ENCODE measurements around the gene CHAD. TPM values are rescaled to one million over a fixed set of nuclear protein-coding genes. Genes with fewer than 3 reads are reported as not detected.
"Not testable (repeated sequence)": the region's sequence is repeated elsewhere in the genome, so short reads cannot be mapped to it uniquely, and the experiment has no call there.

Gene CHAD
- polyA plus RNA-seq, 1 donor = 5.9 TPM

- H3K27ac ChIP-seq (ENCODE audit: low read length) = no peak overlapping the region
- no peak for DNase-seq
- WGBS (ENCODE audit: insufficient coverage, low lambda C conversion rate) = 100% methylated on average over 2 of the region's 11 CpGs
- peaks cover 6% of the 10 kb centered on the region for H3K27me3 ChIP-seq (ENCODE audit: control insufficient read depth, insufficient read depth, low read length)
- H3K4me1 ChIP-seq (ENCODE audit: control insufficient read depth, insufficient read depth, low read length) = peaks cover 18% of the 10 kb centered on the region
- H3K9me3 ChIP-seq (ENCODE audit: control insufficient read depth, low read depth, low read length) = no peaks in the 10 kb centered on the region
- peaks cover 33% of the 10 kb centered on the region for H3K36me3 ChIP-seq (ENCODE audit: control insufficient read depth, insufficient read depth, low read length)
- H3K4me3 ChIP-seq (ENCODE audit: low read length) = no peak overlapping the region
Observed at GRCh38 chr17:50473901-50474300, 5.2 kb upstream of the CHAD start.

GRCh38 chr17:50472761-50473161, 4.1 kb upstream of the CHAD start:
- not testable (repeated sequence) for DNase-seq; H3K27ac ChIP-seq (ENCODE audit: low read length); H3K4me3 ChIP-seq (ENCODE audit: low read length); H3K9me3 ChIP-seq (ENCODE audit: control insufficient read depth, low read depth, low read length)
- Histone ChIP-seq H3K27me3 (ENCODE audit: control insufficient read depth, insufficient read depth, low read length) (peaks cover 16% of the 10 kb centered on the region), H3K36me3 (ENCODE audit: control insufficient read depth, insufficient read depth, low read length) (peaks cover 33% of the 10 kb centered on the region), H3K4me1 (ENCODE audit: control insufficient read depth, insufficient read depth, low read length) (peaks cover 20% of the 10 kb centered on the region)
- WGBS (ENCODE audit: insufficient coverage, low lambda C conversion rate) = 100% methylated on average over 1 of the region's 13 CpGs

- Histone ChIP-seq H3K9me3 (ENCODE audit: control insufficient read depth, low read depth, low read length) (peaks cover 6% of the 10 kb centered on the region), H3K27ac (ENCODE audit: low read length) (no peak overlapping the region), H3K27me3 (ENCODE audit: control insufficient read depth, insufficient read depth, low read length) (peaks cover 19% of the 10 kb centered on the region), H3K4me3 (ENCODE audit: low read length) (no peak overlapping the region), H3K36me3 (ENCODE audit: control insufficient read depth, insufficient read depth, low read length) (peaks cover 33% of the 10 kb centered on the region), H3K4me1 (ENCODE audit: control insufficient read depth, insufficient read depth, low read length) (peaks cover 20% of the 10 kb centered on the region)
- DNase-seq = no peak
- no CpG with 5 or more reads among the region's 10 CpGs for WGBS (ENCODE audit: insufficient coverage, low lambda C conversion rate)
Observed at GRCh38 chr17:50472286-50472685, 3.6 kb upstream of the CHAD start.

GRCh38 chr17:50471009-50471905, 2.6 kb upstream of the CHAD start:
- Histone ChIP-seq H3K4me3 (ENCODE audit: low read length) (no peak overlapping the region), H3K27me3 (ENCODE audit: control insufficient read depth, insufficient read depth, low read length) (peaks cover 20% of the 10 kb centered on the region), H3K9me3 (ENCODE audit: control insufficient read depth, low read depth, low read length) (peaks cover 6% of the 10 kb centered on the region), H3K4me1 (ENCODE audit: control insufficient read depth, insufficient read depth, low read length) (peaks cover 24% of the 10 kb centered on the region), H3K27ac (ENCODE audit: low read length) (no peak overlapping the region), H3K36me3 (ENCODE audit: control insufficient read depth, insufficient read depth, low read length) (peaks cover 33% of the 10 kb centered on the region)
- DNase-seq = no peak
- WGBS (ENCODE audit: insufficient coverage, low lambda C conversion rate) = 96% methylated on average over 4 of the region's 22 CpGs

GRCh38 chr17:50470426-50470825, 1.7 kb upstream of the CHAD start:
- peaks cover 33% of the 10 kb centered on the region for H3K36me3 ChIP-seq (ENCODE audit: control insufficient read depth, insufficient read depth, low read length)
- DNase-seq = peak in 1 of 2 donors; percentile 45
- peaks cover 20% of the 10 kb centered on the region for H3K27me3 ChIP-seq (ENCODE audit: control insufficient read depth, insufficient read depth, low read length)
- WGBS (ENCODE audit: insufficient coverage, low lambda C conversion rate) = 80% methylated on average over 1 of the region's 6 CpGs
- peaks cover 25% of the 10 kb centered on the region for H3K4me1 ChIP-seq (ENCODE audit: control insufficient read depth, insufficient read depth, low read length)
- H3K4me3 ChIP-seq (ENCODE audit: low read length) = no peak overlapping the region
- H3K27ac ChIP-seq (ENCODE audit: low read length) = no peak overlapping the region
- H3K9me3 ChIP-seq (ENCODE audit: control insufficient read depth, low read depth, low read length) = peaks cover 6% of the 10 kb centered on the region

- DNase-seq = no peak
- H3K4me3 ChIP-seq (ENCODE audit: low read length) = no peak overlapping the region
- no peak overlapping the region for H3K27ac ChIP-seq (ENCODE audit: low read length)
- H3K9me3 ChIP-seq (ENCODE audit: control insufficient read depth, low read depth, low read length) = peaks cover 6% of the 10 kb centered on the region
- peaks cover 36% of the 10 kb centered on the region for H3K36me3 ChIP-seq (ENCODE audit: control insufficient read depth, insufficient read depth, low read length)
- no CpG with 5 or more reads among the region's 19 CpGs for WGBS (ENCODE audit: insufficient coverage, low lambda C conversion rate)
- peaks cover 20% of the 10 kb centered on the region for H3K27me3 ChIP-seq (ENCODE audit: control insufficient read depth, insufficient read depth, low read length)
- peaks cover 25% of the 10 kb centered on the region for H3K4me1 ChIP-seq (ENCODE audit: control insufficient read depth, insufficient read depth, low read length)
Observed at GRCh38 chr17:50469671-50470305, 1.1 kb upstream of the CHAD start.

- Histone ChIP-seq H3K9me3 (ENCODE audit: control insufficient read depth, low read depth, low read length) (peaks cover 6% of the 10 kb centered on the region), H3K27me3 (ENCODE audit: control insufficient read depth, insufficient read depth, low read length) (peaks cover 20% of the 10 kb centered on the region), H3K4me3 (ENCODE audit: low read length) (peak overlapping the region; percentile 32), H3K27ac (ENCODE audit: low read length) (no peak overlapping the region), H3K4me1 (ENCODE audit: control insufficient read depth, insufficient read depth, low read length) (peaks cover 25% of the 10 kb centered on the region), H3K36me3 (ENCODE audit: control insufficient read depth, insufficient read depth, low read length) (peaks cover 35% of the 10 kb centered on the region)
- no peak for DNase-seq
- no CpG with 5 or more reads among the region's 37 CpGs for WGBS (ENCODE audit: insufficient coverage, low lambda C conversion rate)
Observed at GRCh38 chr17:50469208-50469605, 527 bp upstream of the CHAD start.

GRCh38 chr17:50467855-50468303, 801 bp downstream of the CHAD start:
- Histone ChIP-seq H3K27me3 (ENCODE audit: control insufficient read depth, insufficient read depth, low read length) (peaks cover 20% of the 10 kb centered on the region), H3K36me3 (ENCODE audit: control insufficient read depth, insufficient read depth, low read length) (peaks cover 33% of the 10 kb centered on the region), H3K27ac (ENCODE audit: low read length) (no peak overlapping the region), H3K4me3 (ENCODE audit: low read length) (no peak overlapping the region), H3K9me3 (ENCODE audit: control insufficient read depth, low read depth, low read length) (peaks cover 6% of the 10 kb centered on the region), H3K4me1 (ENCODE audit: control insufficient read depth, insufficient read depth, low read length) (peaks cover 25% of the 10 kb centered on the region)
- no peak for DNase-seq
- WGBS (ENCODE audit: insufficient coverage, low lambda C conversion rate) = no CpG with 5 or more reads among the region's 13 CpGs

GRCh38 chr17:50467114-50467854, 1.4 kb downstream of the CHAD start:
- no peak for DNase-seq
- H3K9me3 ChIP-seq (ENCODE audit: control insufficient read depth, low read depth, low read length) = peaks cover 6% of the 10 kb centered on the region
- peaks cover 20% of the 10 kb centered on the region for H3K27me3 ChIP-seq (ENCODE audit: control insufficient read depth, insufficient read depth, low read length)
- H3K4me3 ChIP-seq (ENCODE audit: low read length) = no peak overlapping the region
- H3K4me1 ChIP-seq (ENCODE audit: control insufficient read depth, insufficient read depth, low read length) = peaks cover 25% of the 10 kb centered on the region
- WGBS (ENCODE audit: insufficient coverage, low lambda C conversion rate) = 100% methylated on average over 1 of the region's 7 CpGs
- no peak overlapping the region for H3K27ac ChIP-seq (ENCODE audit: low read length)
- H3K36me3 ChIP-seq (ENCODE audit: control insufficient read depth, insufficient read depth, low read length) = peaks cover 34% of the 10 kb centered on the region
